Measurements from ENCODE around the gene COP1.

Gene COP1

DNA sequence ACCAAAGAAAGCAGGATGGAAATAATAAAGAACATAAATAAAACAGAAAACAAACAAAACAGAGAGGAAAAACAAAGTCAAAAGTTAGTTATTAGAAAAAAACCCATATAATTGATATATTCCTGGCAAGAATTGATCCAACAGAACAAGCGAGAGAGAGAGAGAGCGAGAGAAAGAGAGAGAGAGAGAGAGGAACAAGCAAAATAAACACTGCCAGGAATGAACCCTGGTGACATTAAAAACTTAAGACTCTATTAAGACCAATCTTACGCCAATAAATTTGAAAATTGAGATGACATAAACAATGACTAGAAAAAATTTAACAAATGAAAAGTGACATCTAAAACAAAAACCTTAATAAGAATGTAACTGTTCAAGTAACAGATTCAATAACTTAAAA lies 64.1 kb downstream of the COP1 start:
- no peak overlapping the region for H3K4me3 ChIP-seq (ENCODE audit: low read depth in 1 of 2, low read length in 2 of 2)
- H3K27ac ChIP-seq (ENCODE audit: low read depth, low read length) = no peak overlapping the region
- H3K9ac ChIP-seq (ENCODE audit: low read depth in 1 of 2, low read length in 2 of 2) = no peak overlapping the region
- H3K27me3 ChIP-seq (ENCODE audit: control insufficient read depth in 1 of 2, insufficient read depth in 2 of 2, low read length in 2 of 2) = no peaks in the 10 kb centered on the region
- H3K4me1 ChIP-seq (ENCODE audit: control insufficient read depth in 1 of 2, insufficient read depth in 2 of 2, low read length in 2 of 2) = no peaks in the 10 kb centered on the region
- no peaks in the 10 kb centered on the region for H3K9me3 ChIP-seq (ENCODE audit: control insufficient read depth in 1 of 2, low read length in 2 of 2)
- peaks cover 4 to 7% of the 10 kb centered on the region in 2 donors for H3K36me3 ChIP-seq (ENCODE audit: control insufficient read depth in 1 of 2, insufficient read depth in 2 of 2, low read length in 2 of 2)

GRCh38 chr1:176141449-176141848 lies 65.6 kb downstream of the COP1 start:
- Histone ChIP-seq H3K9ac (ENCODE audit: low read depth in 1 of 2, low read length in 2 of 2) (no peak overlapping the region), H3K4me1 (ENCODE audit: control insufficient read depth in 1 of 2, insufficient read depth in 2 of 2, low read length in 2 of 2) (no peaks in the 10 kb centered on the region), H3K27me3 (ENCODE audit: control insufficient read depth in 1 of 2, insufficient read depth in 2 of 2, low read length in 2 of 2) (no peaks in the 10 kb centered on the region), H3K36me3 (ENCODE audit: control insufficient read depth in 1 of 2, insufficient read depth in 2 of 2, low read length in 2 of 2) (peaks cover 3 to 4% of the 10 kb centered on the region in 2 donors), H3K4me3 (ENCODE audit: low read depth in 1 of 2, low read length in 2 of 2) (no peak overlapping the region), H3K27ac (ENCODE audit: low read depth, low read length) (no peak overlapping the region), H3K9me3 (ENCODE audit: control insufficient read depth in 1 of 2, low read length in 2 of 2) (no peaks in the 10 kb centered on the region)

DNA sequence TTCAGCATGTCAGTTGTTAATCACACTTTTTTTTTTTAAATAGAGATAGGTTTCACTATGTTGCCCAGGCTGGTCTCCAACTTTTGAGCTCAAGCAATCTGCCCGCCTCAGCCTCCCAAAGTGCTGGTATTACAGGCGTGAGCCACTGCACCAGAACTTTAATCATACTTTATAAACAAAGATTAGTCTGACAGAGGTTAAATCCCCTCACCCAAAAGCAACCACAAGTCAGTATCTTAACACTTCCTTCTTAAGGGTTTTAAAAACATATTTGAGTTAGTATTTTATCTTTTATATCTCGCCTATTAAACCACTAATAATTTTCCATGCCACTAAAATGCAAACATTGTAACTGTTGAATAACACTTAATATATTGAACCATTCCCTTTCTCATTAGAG lies 70.2 kb downstream of the COP1 start:
- Histone ChIP-seq H3K27me3 (ENCODE audit: control insufficient read depth in 1 of 2, insufficient read depth in 2 of 2, low read length in 2 of 2) (no peaks in the 10 kb centered on the region), H3K27ac (ENCODE audit: low read depth, low read length) (no peak overlapping the region), H3K9me3 (ENCODE audit: control insufficient read depth in 1 of 2, low read length in 2 of 2) (no peaks in the 10 kb centered on the region)

GRCh38 chr1:176134666-176135065 lies 72.4 kb downstream of the COP1 start:
- Histone ChIP-seq H3K4me1 (ENCODE audit: control insufficient read depth in 1 of 2, insufficient read depth in 2 of 2, low read length in 2 of 2) (no peaks in the 10 kb centered on the region), H3K36me3 (ENCODE audit: control insufficient read depth in 1 of 2, insufficient read depth in 2 of 2, low read length in 2 of 2) (peaks cover 0 to 9% of the 10 kb centered on the region in 2 donors), H3K9me3 (ENCODE audit: control insufficient read depth in 1 of 2, low read length in 2 of 2) (no peaks in the 10 kb centered on the region), H3K27ac (ENCODE audit: low read depth, low read length) (no peak overlapping the region), H3K4me3 (ENCODE audit: low read depth in 1 of 2, low read length in 2 of 2) (no peak overlapping the region), H3K9ac (ENCODE audit: low read depth in 1 of 2, low read length in 2 of 2) (no peak overlapping the region), H3K27me3 (ENCODE audit: control insufficient read depth in 1 of 2, insufficient read depth in 2 of 2, low read length in 2 of 2) (no peaks in the 10 kb centered on the region)

More for the DNA sequence above, 70.2 kb downstream of the COP1 start:
- Histone ChIP-seq H3K9ac (ENCODE audit: low read depth in 1 of 2, low read length in 2 of 2) (no peak overlapping the region), H3K36me3 (ENCODE audit: control insufficient read depth in 1 of 2, insufficient read depth in 2 of 2, low read length in 2 of 2) (peaks cover 0 to 9% of the 10 kb centered on the region in 2 donors), H3K4me1 (ENCODE audit: control insufficient read depth in 1 of 2, insufficient read depth in 2 of 2, low read length in 2 of 2) (no peaks in the 10 kb centered on the region), H3K4me3 (ENCODE audit: low read depth in 1 of 2, low read length in 2 of 2) (no peak overlapping the region)

- Histone ChIP-seq H3K36me3 (ENCODE audit: control insufficient read depth in 1 of 2, insufficient read depth in 2 of 2, low read length in 2 of 2) (no peaks in the 10 kb centered on the region), H3K27me3 (ENCODE audit: control insufficient read depth in 1 of 2, insufficient read depth in 2 of 2, low read length in 2 of 2) (no peaks in the 10 kb centered on the region), H3K4me1 (ENCODE audit: control insufficient read depth in 1 of 2, insufficient read depth in 2 of 2, low read length in 2 of 2) (no peaks in the 10 kb centered on the region), H3K27ac (ENCODE audit: low read depth, low read length) (no peak overlapping the region), H3K9ac (ENCODE audit: low read depth in 1 of 2, low read length in 2 of 2) (no peak overlapping the region), H3K9me3 (ENCODE audit: control insufficient read depth in 1 of 2, low read length in 2 of 2) (peaks cover 4 to 8% of the 10 kb centered on the region in 2 donors), H3K4me3 (ENCODE audit: low read depth in 1 of 2, low read length in 2 of 2) (no peak overlapping the region)
These were observed 84.8 kb downstream of the COP1 start for GRCh38 chr1:176122282-176122681.

- H3K9ac ChIP-seq (ENCODE audit: low read depth in 1 of 2, low read length in 2 of 2) = no peak overlapping the region
- H3K27ac ChIP-seq (ENCODE audit: low read depth, low read length) = no peak overlapping the region
- peaks cover 4 to 8% of the 10 kb centered on the region in 2 donors for H3K9me3 ChIP-seq (ENCODE audit: control insufficient read depth in 1 of 2, low read length in 2 of 2)
- no peaks in the 10 kb centered on the region for H3K27me3 ChIP-seq (ENCODE audit: control insufficient read depth in 1 of 2, insufficient read depth in 2 of 2, low read length in 2 of 2)
- H3K36me3 ChIP-seq (ENCODE audit: control insufficient read depth in 1 of 2, insufficient read depth in 2 of 2, low read length in 2 of 2) = no peaks in the 10 kb centered on the region
- no peak overlapping the region for H3K4me3 ChIP-seq (ENCODE audit: low read depth in 1 of 2, low read length in 2 of 2)
- H3K4me1 ChIP-seq (ENCODE audit: control insufficient read depth in 1 of 2, insufficient read depth in 2 of 2, low read length in 2 of 2) = no peaks in the 10 kb centered on the region
These were observed 87.5 kb downstream of the COP1 start for GRCh38 chr1:176119549-176119948.

GRCh38 chr1:176118985-176119384 lies 88.1 kb downstream of the COP1 start:
- no peak overlapping the region for H3K9ac ChIP-seq (ENCODE audit: low read depth in 1 of 2, low read length in 2 of 2)
- H3K9me3 ChIP-seq (ENCODE audit: control insufficient read depth in 1 of 2, low read length in 2 of 2) = peaks cover 4 to 8% of the 10 kb centered on the region in 2 donors
- H3K27me3 ChIP-seq (ENCODE audit: control insufficient read depth in 1 of 2, insufficient read depth in 2 of 2, low read length in 2 of 2) = no peaks in the 10 kb centered on the region
- no peaks in the 10 kb centered on the region for H3K4me1 ChIP-seq (ENCODE audit: control insufficient read depth in 1 of 2, insufficient read depth in 2 of 2, low read length in 2 of 2)
- no peaks in the 10 kb centered on the region for H3K36me3 ChIP-seq (ENCODE audit: control insufficient read depth in 1 of 2, insufficient read depth in 2 of 2, low read length in 2 of 2)
- no peak overlapping the region for H3K4me3 ChIP-seq (ENCODE audit: low read depth in 1 of 2, low read length in 2 of 2)
- H3K27ac ChIP-seq (ENCODE audit: low read depth, low read length) = no peak overlapping the region

DNA sequence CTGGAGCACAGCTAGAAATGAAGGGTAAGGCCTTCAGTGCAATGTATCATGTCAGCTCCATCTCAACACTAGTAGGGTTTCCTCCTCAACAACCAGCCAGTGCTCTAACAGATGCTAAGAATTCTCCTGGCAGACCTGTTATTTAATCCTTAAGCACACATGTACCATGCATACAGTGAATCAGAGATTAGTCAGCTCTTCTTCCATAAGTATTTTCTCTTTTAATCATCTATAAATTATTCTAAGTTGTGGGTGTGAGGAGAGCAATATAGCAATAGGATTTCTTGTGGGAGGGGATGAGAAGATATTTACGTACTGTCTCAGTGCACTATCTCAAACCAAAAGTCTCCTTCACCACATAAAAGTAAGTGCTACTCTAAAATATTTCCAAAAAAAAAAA lies 95.3 kb downstream of the COP1 start:
- Histone ChIP-seq H3K9ac (ENCODE audit: low read depth in 1 of 2, low read length in 2 of 2) (no peak overlapping the region), H3K4me3 (ENCODE audit: low read depth in 1 of 2, low read length in 2 of 2) (no peak overlapping the region), H3K36me3 (ENCODE audit: control insufficient read depth in 1 of 2, insufficient read depth in 2 of 2, low read length in 2 of 2) (peaks cover 6 to 8% of the 10 kb centered on the region in 2 donors), H3K27ac (ENCODE audit: low read depth, low read length) (no peak overlapping the region), H3K9me3 (ENCODE audit: control insufficient read depth in 1 of 2, low read length in 2 of 2) (no peaks in the 10 kb centered on the region), H3K27me3 (ENCODE audit: control insufficient read depth in 1 of 2, insufficient read depth in 2 of 2, low read length in 2 of 2) (no peaks in the 10 kb centered on the region), H3K4me1 (ENCODE audit: control insufficient read depth in 1 of 2, insufficient read depth in 2 of 2, low read length in 2 of 2) (peaks cover 0 to 5% of the 10 kb centered on the region in 2 donors)

DNA sequence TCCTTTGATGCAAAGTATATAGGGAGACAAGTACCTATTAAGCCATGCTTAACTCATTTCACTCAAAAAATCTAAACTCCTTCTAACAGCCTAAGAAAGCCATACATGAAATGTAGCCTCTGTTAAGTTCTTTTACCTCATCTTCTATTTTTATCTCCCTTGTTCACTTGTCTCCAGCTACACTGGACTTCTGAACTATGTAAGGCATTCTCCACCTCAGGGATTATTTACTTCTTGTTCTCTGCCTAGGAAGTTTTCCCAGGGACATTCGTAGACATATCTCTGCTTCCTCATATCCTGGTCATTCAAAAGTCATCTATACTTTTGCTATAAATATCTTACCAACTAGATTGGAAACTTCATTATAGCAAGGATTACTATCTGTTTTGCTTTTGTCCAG lies 96.9 kb downstream of the COP1 start:
- Histone ChIP-seq H3K27me3 (ENCODE audit: control insufficient read depth in 1 of 2, insufficient read depth in 2 of 2, low read length in 2 of 2) (no peaks in the 10 kb centered on the region), H3K9me3 (ENCODE audit: control insufficient read depth in 1 of 2, low read length in 2 of 2) (no peaks in the 10 kb centered on the region), H3K4me1 (ENCODE audit: control insufficient read depth in 1 of 2, insufficient read depth in 2 of 2, low read length in 2 of 2) (peaks cover 0 to 5% of the 10 kb centered on the region in 2 donors), H3K36me3 (ENCODE audit: control insufficient read depth in 1 of 2, insufficient read depth in 2 of 2, low read length in 2 of 2) (peaks cover 6 to 23% of the 10 kb centered on the region in 2 donors), H3K9ac (ENCODE audit: low read depth in 1 of 2, low read length in 2 of 2) (no peak overlapping the region), H3K4me3 (ENCODE audit: low read depth in 1 of 2, low read length in 2 of 2) (no peak overlapping the region), H3K27ac (ENCODE audit: low read depth, low read length) (no peak overlapping the region)

DNA sequence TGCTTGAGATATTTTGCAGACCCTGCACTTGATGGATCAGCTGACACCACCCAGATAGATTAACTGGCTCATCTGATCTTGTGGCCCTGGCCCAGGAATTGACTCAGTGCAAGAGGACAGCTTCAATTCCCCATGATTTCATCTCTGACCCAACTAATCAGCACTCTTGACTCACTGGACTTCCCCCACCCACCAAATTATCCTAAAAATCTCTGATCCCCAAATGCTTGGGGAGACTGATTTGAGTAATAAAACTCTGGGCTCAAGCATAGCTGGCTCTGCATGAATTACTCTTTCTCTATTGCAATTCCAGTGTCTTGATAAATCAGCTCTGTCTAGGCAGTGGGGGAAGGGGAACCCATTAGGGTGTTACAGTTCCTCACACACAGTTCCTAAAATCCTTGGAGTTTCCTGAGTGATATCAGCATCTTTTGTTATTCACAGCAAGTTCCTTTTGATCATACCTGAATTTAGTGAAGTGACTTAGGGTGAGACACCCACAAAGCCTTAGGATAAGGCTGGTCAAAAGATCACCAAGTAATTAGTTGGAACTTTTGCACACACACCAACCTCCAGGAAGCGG lies 104.2 kb downstream of the COP1 start:
- Histone ChIP-seq H3K27me3 (ENCODE audit: control insufficient read depth in 1 of 2, insufficient read depth in 2 of 2, low read length in 2 of 2) (no peaks in the 10 kb centered on the region), H3K9ac (ENCODE audit: low read depth in 1 of 2, low read length in 2 of 2) (no peak overlapping the region), H3K4me1 (ENCODE audit: control insufficient read depth in 1 of 2, insufficient read depth in 2 of 2, low read length in 2 of 2) (no peaks in the 10 kb centered on the region), H3K9me3 (ENCODE audit: control insufficient read depth in 1 of 2, low read length in 2 of 2) (peaks cover 18 to 26% of the 10 kb centered on the region in 2 donors), H3K36me3 (ENCODE audit: control insufficient read depth in 1 of 2, insufficient read depth in 2 of 2, low read length in 2 of 2) (peaks cover 3 to 58% of the 10 kb centered on the region in 2 donors), H3K27ac (ENCODE audit: low read depth, low read length) (no peak overlapping the region), H3K4me3 (ENCODE audit: low read depth in 1 of 2, low read length in 2 of 2) (no peak overlapping the region)

Measured in duodenal mucosa (tissue), 2 donors.